GM12878 (cell line): ENCODE measurements around the gene SASH3. TPM values are rescaled to one million over a fixed set of nuclear protein-coding genes. Genes with fewer than 3 reads are reported as not detected.

ENCODE experiments used
- ATAC-seq: fragments of 200-7000 bp; cut with Tn5 transposase; 3 replicates; pipeline ENCODE4 v1.9.1; 2020; ENCODE audit warnings: mild to moderate bottlenecking, moderate library complexity
- BruUV-seq: library from RNA; stranded (reverse); fragments of 400-500 nt; replicated peaks from 2 replicates; lab custom pipeline; 2021; lab: Mats Ljungman, UMichigan
- CTCF ChIA-PET: fragments of 300-600 bp; sonication (Branson Sonifier 250); formaldehyde crosslinking; extraction: SDS; loops from one replicate; lab custom pipeline; 2021; ENCODE audit warnings: inconsistent platforms; lab: Yijun Ruan, JAX
- POLR2A ChIA-PET: fragments of 350-600 bp; formaldehyde crosslinking; extraction: SDS; loops from one replicate; lab custom pipeline; 2021; ENCODE audit warnings: inconsistent platforms; lab: Charles Lee
- RAD21 ChIA-PET: fragments of 300-600 bp; sonication (Branson Sonifier 250); formaldehyde crosslinking; loops from one replicate; lab custom pipeline; 2023; ENCODE audit warnings: antibody characterized with exemption; ENCODE audit not compliant: unreplicated experiment; lab: Charles Lee
- SMC1A ChIA-PET: fragments of 300-600 bp; sonication (Branson Sonifier 250); formaldehyde crosslinking; loops from one replicate; lab custom pipeline; 2023; ENCODE audit not compliant: unreplicated experiment, uncharacterized antibody; lab: Charles Lee
- DNase-seq: peaks from one replicate; pipeline ENCODE4 v3.0.0-alpha.2; 2011; ENCODE audit warnings: low read depth, low spot score
- FAIRE-seq: peaks from 3 replicates; lab custom pipeline; 2011; peaks lifted over from hg19 to GRCh38; lab: Jason Lieb, UNC
- H2AFZ ChIP-seq: 2 replicates; pipeline ENCODE4 v1.6.0; 2011; ENCODE audit warnings: low read depth, low read length, control low read depth; ENCODE audit not compliant: control insufficient read depth
- H3K27ac ChIP-seq: 2 replicates; pipeline ENCODE4 v1.5.1; 2011; ENCODE audit warnings: control low read depth; ENCODE audit not compliant: control insufficient read depth, insufficient read depth
- H3K27me3 ChIP-seq, 2 experiments: replicated peaks in 1 of 2; 2 replicates each; pipeline versions ENCODE4 v1.6.0 to v1.6.1; 2011; ENCODE audit warnings: low read length in 1 of 2; ENCODE audit not compliant: control insufficient read depth in 2 of 2, insufficient read depth in 2 of 2
- H3K36me3 ChIP-seq, 2 experiments: 2 replicates each; pipeline ENCODE4 v1.5.1; 2011; ENCODE audit warnings: low read length in 1 of 2; ENCODE audit not compliant: control insufficient read depth in 2 of 2, insufficient read depth in 2 of 2
- H3K4me1 ChIP-seq: 2 replicates; pipeline ENCODE4 v1.6.1; 2011; ENCODE audit warnings: mild to moderate bottlenecking, low read length, moderate library complexity, mixed read lengths; ENCODE audit not compliant: control insufficient read depth, insufficient read depth
- H3K4me2 ChIP-seq: 2 replicates; pipeline ENCODE4 v1.6.0; 2011; ENCODE audit warnings: control low read depth; ENCODE audit not compliant: control insufficient read depth, insufficient read depth
- H3K4me3 ChIP-seq: fragments of 200-600 bp; sonication (generic); 2 replicates; pipeline ENCODE4 v1.5.1; 2016
- H3K79me2 ChIP-seq: 2 replicates; pipeline ENCODE4 v1.6.0; 2011; ENCODE audit warnings: low read length; ENCODE audit not compliant: control insufficient read depth, insufficient read depth
- H3K9ac ChIP-seq: 2 replicates; pipeline ENCODE4 v1.8.0; 2011; ENCODE audit warnings: low read length, control low read depth, mixed read lengths; ENCODE audit not compliant: control insufficient read depth, insufficient read depth
- H3K9me3 ChIP-seq: replicated peaks from 3 replicates; pipeline ENCODE4 v1.5.1; 2011; ENCODE audit warnings: mild to moderate bottlenecking, low read length; ENCODE audit not compliant: control insufficient read depth, insufficient read depth
- H4K20me1 ChIP-seq: 2 replicates; pipeline ENCODE4 v1.6.0; 2011; ENCODE audit not compliant: control insufficient read depth, insufficient read depth
- CTCF ChIP-seq, 3 experiments: IDR thresholded peaks in 2 of 3; conservative IDR thresholded peaks in 1 of 3; 2 replicates each; pipeline ENCODE4 v1.5.1; 2011; ENCODE audit warnings: low read depth in 3 of 3, low read length in 3 of 3, mild to moderate bottlenecking in 3 of 3, control low read depth in 2 of 3, moderate library complexity in 2 of 3, inconsistent platforms in 1 of 3, mixed read lengths in 1 of 3; ENCODE audit not compliant: control insufficient read depth in 2 of 3, insufficient read depth in 1 of 3; ENCODE audit errors: extremely low read depth in 1 of 3
- NR2C2 ChIP-seq: IDR thresholded peaks from 2 replicates; pipeline ENCODE4 v1.6.1; 2011; ENCODE audit warnings: borderline replicate concordance, low read depth; ENCODE audit not compliant: control insufficient read depth, insufficient read length
- RAD21 ChIP-seq: IDR thresholded peaks from 2 replicates; pipeline ENCODE4 v1.6.1; 2011; ENCODE audit warnings: mild to moderate bottlenecking, low read depth, low read length, moderate library complexity; ENCODE audit not compliant: insufficient read depth
- RUNX3 ChIP-seq: IDR thresholded peaks from 2 replicates; pipeline ENCODE4 v1.6.1; 2012; ENCODE audit warnings: low read length, inconsistent platforms
- SMC3 ChIP-seq: IDR thresholded peaks from 2 replicates; pipeline ENCODE4 v1.6.1; 2011; ENCODE audit warnings: low read length, improper control_type of control experiment, borderline replicate concordance
- TAF1 ChIP-seq: IDR thresholded peaks from 2 replicates; pipeline ENCODE4 v1.6.1; 2011; ENCODE audit warnings: mild to moderate bottlenecking, low read depth, low read length, borderline replicate concordance
- USF1 ChIP-seq: IDR thresholded peaks from 2 replicates; pipeline ENCODE4 v1.6.1; 2011; ENCODE audit warnings: borderline replicate concordance, low read depth, mild to moderate bottlenecking, moderate library complexity, mixed read lengths, low read length; ENCODE audit not compliant: insufficient read depth; ENCODE audit errors: extremely low read length
- WGBS: methylation state at CpG from one replicate; pipeline ENCODE4 v1.1.6; 2016; ENCODE audit warnings: low lambda C conversion rate; ENCODE audit not compliant: insufficient replicate concordance, insufficient coverage; ENCODE audit errors: missing lambda C conversion rate; 5-methylcytosine and 5-hydroxymethylcytosine counted together
- in situ Hi-C: fragments of 300-500 bp; cut with MboI; formaldehyde crosslinking; loops from 9 replicates; pipeline ENCODE4 v1.14.3; 2018; ENCODE audit warnings: mixed read lengths
- intact Hi-C: fragments of 100-400 bp; cut with micrococcal nuclease; formaldehyde crosslinking; loops from one replicate; pipeline ENCODE4 v1.14.2; 2022; ENCODE audit not compliant: unreplicated experiment
- polyA plus RNA-seq, 11 experiments: library from polyadenylated mRNA; depleted of rRNA in 4 of 11; unstranded in 6 of 11; stranded (reverse) in 5 of 11; fragments of >200 nt; fragmentation: Nextera tagmentation in 4 of 11; fragmentation: Illumina TruSeq in 1 of 11; extraction: Ambion mirVana in 4 of 11; extraction: Trizol in 1 of 11; gene quantifications; 1 replicate in 1 of 11; 2 replicates in 10 of 11; pipeline versions ENCODE4 v1.2.1 to v1.2.3, GENCODE V29; 2011 to 2016; ENCODE audit warnings: inconsistent platforms in 2 of 11, missing spikeins in 2 of 11, low read depth in 1 of 11
- total RNA-seq, 4 experiments: library from RNA; depleted of rRNA in 3 of 4; stranded (reverse); fragments of >200 nt in 3 of 4; fragmentation: Illumina TruSeq in 1 of 4; extraction: Trizol in 1 of 4; gene quantifications; 2 replicates each; pipeline versions ENCODE4 v1.2.1 to v1.2.3, GENCODE V29; 2013 to 2021

Gene SASH3
- total and polyA plus RNA-seq, 10 of the 15 experiments (the other 5 are each of a cell fraction or from before 2014, with no cell fraction given), result 23.1 to 233 (median 160) TPM

GRCh38 chrX:129755779-129756650 is 23.7 kb upstream of the SASH3 start:
- 53% methylated on average over 16 of the region's 18 CpGs for WGBS
- no peaks in the 10 kb centered on the region for H3K27me3 ChIP-seq
- ChIA-PET SMC1A (interaction anchor here (0.7 to 6.0 kb wide), 14 partner anchors 14 to 272 kb away, joined by 3 to 58 read pairs (median 4); partner anchors contain the start of gene SASH3), CTCF (interaction anchor here (0.5 to 6.9 kb wide), 20 partner anchors 13 to 271 kb away, joined by 3 to 80 read pairs (median 4); partner anchors contain the start of gene XPNPEP2), POLR2A (interaction anchor here (1.2 kb wide), 1 partner anchor 26 kb away, joined by 3 read pairs; no protein-coding TSS in a partner anchor)
- no peak overlapping the region for H3K4me3 ChIP-seq
- no TSS peak for BruUV-seq
- no peak for FAIRE-seq
- H3K27ac ChIP-seq, result no peak overlapping the region
- H3K9ac ChIP-seq, result no peak overlapping the region
- TF ChIP-seq SMC3 (peak; percentile 55; the same call in 1 of the 2 replicates), NR2C2 (no peak), CTCF (IDR thresholded peaks at IDR 0.05 in 2 of 3, conservative IDR thresholded peaks at IDR 0.05 in 1 of 3; ENCODE audit: control insufficient read depth in 2 of 3, extremely low read depth in 1 of 3, insufficient read depth in 1 of 3, low read depth in 3 of 3, low read length in 3 of 3) (peak; percentile 39 to 51 (median 48); a peak in 3 of 6 replicates), RAD21 (peak; percentile 54), USF1 (peak; percentile 53), TAF1 (no peak), RUNX3 (0 out of 2 replicates have a peak, but pooled peaks have one; percentile 19)
- TF ChIP-seq, all 136 proteins: peak for 5
- in situ Hi-C loops, result no loop called here
- RAD21 ChIA-PET, result interaction anchor here (0.7 to 5.6 kb wide), 8 partner anchors 12 to 305 kb away, joined by 3 to 65 read pairs (median 8); partner anchors contain the start of gene SASH3
- Histone ChIP-seq H3K36me3 (no peaks in the 10 kb centered on the region), H2AFZ (no peak overlapping the region; the same call in 1 of the 2 replicates), H4K20me1 (no peaks in the 10 kb centered on the region), H3K4me1 (peaks cover 29% of the 10 kb centered on the region), H3K9me3 (no peaks in the 10 kb centered on the region), H3K79me2 (no peaks in the 10 kb centered on the region), H3K4me2 (no peak overlapping the region)
- DNase-seq, result no peak
- intact Hi-C loops, result loop anchor here (1.0 kb wide), 1 partner anchor 67 kb away; no protein-coding TSS in a partner anchor
- peak; percentile 72 for ATAC-seq
